HL-60 (cell line): Measurements from ENCODE around the gene SEPTIN10.

Source experiments
- POLR2AphosphoS5 ChIP-seq: IDR thresholded peaks from 2 replicates; pipeline ENCODE4 v1.6.1; 2012; ENCODE audit warnings: low read depth
- SPI1 ChIP-seq: IDR thresholded peaks from 2 replicates; pipeline ENCODE4 v1.6.1; 2012; ENCODE audit warnings: low read depth, mild to moderate bottlenecking, borderline replicate concordance
- TF ChIP-seq, protein P1 (sequence below): IDR thresholded peaks from one replicate; pipeline ENCODE4 v1.5.1; 2011; ENCODE audit warnings: low read length, control low read depth, inconsistent platforms; ENCODE audit not compliant: insufficient read depth

DNA sequence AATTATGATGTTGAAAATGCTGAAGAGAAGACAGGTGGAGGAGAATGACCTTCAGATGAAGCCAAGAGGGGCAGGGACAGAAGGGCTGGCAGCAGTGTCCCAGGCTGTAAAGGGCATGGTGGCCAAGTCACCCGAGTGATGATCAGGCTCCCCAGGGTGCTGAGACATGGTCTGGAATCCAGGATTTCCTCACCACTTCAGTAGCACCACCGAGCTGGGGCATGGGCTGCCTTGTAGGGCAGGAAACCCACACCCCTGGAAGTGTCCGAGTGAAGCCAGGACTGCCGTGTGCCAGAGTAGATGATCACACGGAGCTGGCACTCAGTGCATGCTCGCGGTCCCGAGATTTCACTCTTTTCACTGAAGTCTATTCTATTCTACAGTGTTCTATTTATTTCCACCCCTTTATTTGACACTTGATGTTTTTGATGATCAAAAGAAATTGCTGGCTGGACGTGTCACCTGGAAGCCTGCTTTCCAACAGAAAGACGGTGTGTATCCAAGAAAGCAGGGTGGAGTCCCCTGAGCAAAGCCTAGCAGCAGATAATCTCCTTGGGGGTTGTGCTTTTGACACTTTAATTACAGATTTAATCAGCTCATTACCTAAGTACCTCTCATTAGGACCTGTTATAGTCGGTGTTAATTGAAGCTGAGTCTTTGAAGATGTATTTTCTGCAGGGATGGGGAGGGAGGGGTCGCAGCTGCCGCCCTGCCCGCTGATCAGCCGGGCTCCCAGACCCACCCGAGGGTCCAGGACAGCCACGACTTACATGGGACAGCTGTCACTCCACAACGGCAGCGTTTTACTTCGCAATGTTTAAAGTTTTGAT is 92.3 kb downstream of the SEPTIN10 start:
- TF ChIP-seq POLR2AphosphoS5 (no peak), SPI1 (no peak)
- TF ChIP-seq, protein P1, sequence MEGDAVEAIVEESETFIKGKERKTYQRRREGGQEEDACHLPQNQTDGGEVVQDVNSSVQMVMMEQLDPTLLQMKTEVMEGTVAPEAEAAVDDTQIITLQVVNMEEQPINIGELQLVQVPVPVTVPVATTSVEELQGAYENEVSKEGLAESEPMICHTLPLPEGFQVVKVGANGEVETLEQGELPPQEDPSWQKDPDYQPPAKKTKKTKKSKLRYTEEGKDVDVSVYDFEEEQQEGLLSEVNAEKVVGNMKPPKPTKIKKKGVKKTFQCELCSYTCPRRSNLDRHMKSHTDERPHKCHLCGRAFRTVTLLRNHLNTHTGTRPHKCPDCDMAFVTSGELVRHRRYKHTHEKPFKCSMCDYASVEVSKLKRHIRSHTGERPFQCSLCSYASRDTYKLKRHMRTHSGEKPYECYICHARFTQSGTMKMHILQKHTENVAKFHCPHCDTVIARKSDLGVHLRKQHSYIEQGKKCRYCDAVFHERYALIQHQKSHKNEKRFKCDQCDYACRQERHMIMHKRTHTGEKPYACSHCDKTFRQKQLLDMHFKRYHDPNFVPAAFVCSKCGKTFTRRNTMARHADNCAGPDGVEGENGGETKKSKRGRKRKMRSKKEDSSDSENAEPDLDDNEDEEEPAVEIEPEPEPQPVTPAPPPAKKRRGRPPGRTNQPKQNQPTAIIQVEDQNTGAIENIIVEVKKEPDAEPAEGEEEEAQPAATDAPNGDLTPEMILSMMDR, result no peak
